Measurements from ENCODE around the gene ROR2. TPM values are rescaled to one million over a fixed set of nuclear protein-coding genes. Genes with fewer than 3 reads are reported as not detected.

ROR2 gene
- total RNA-seq, 1 experiment from 2014 or later: 5.9 TPM

- H3K36me3 ChIP-seq (ENCODE audit: control insufficient read depth, insufficient read depth, low read length): no peaks in the 10 kb centered on the region
- peaks cover 4% of the 10 kb centered on the region; the same call in 1 of the 2 replicates for H3K4me1 ChIP-seq (ENCODE audit: control insufficient read depth, insufficient read depth, low read length)
- CTCF ChIA-PET: interaction anchor here (0.6 kb wide), 1 partner anchor 230 kb away, joined by 3 read pairs; no protein-coding TSS in a partner anchor
- no peaks in the 10 kb centered on the region for H3K27me3 ChIP-seq (ENCODE audit: control insufficient read depth, insufficient read depth, low read length)
- POLR2A ChIA-PET: no interaction called here
- DNase-seq (ENCODE audit: low read depth, low spot score): no peak
- no peak overlapping the region for H3K4me3 ChIP-seq (ENCODE audit: low read depth in 2 of 2, low read length in 2 of 2)
- no peak for ATAC-seq
- no peak for TF ChIP-seq SIN3A (IDR thresholded peaks at IDR 0.05; ENCODE audit: borderline replicate concordance, insufficient read depth, low read depth, low read length)
- no peak for TF ChIP-seq CTCF (IDR thresholded peaks at IDR 0.05)
- H3K27ac ChIP-seq (ENCODE audit: low read length): no peak overlapping the region
- intact Hi-C loops (cut with micrococcal nuclease; ENCODE audit: unreplicated experiment) (no loop called here), in situ Hi-C loops (cut with HindIII; ENCODE audit: low pct_unique_long_range_greater_than_20kb, low sequenced_read_pairs) (no loop called here)
- no TSS peak for BruUV-seq (replicated peaks)
- no peaks in the 10 kb centered on the region for H3K9me3 ChIP-seq (ENCODE audit: control insufficient read depth, insufficient read depth, low read depth, low read length)
These were observed 49.8 kb downstream of the ROR2 start for GRCh38 chr9:91900055-91900796.

- no peaks in the 10 kb centered on the region for H3K9me3 ChIP-seq (ENCODE audit: control insufficient read depth, insufficient read depth, low read depth, low read length)
- DNase-seq (ENCODE audit: low read depth, low spot score) (no peak), ATAC-seq (no peak)
- no peak overlapping the region for H3K4me3 ChIP-seq (ENCODE audit: low read depth in 2 of 2, low read length in 2 of 2)
- no peaks in the 10 kb centered on the region for H3K36me3 ChIP-seq (ENCODE audit: control insufficient read depth, insufficient read depth, low read length)
- no peak overlapping the region for H3K27ac ChIP-seq (ENCODE audit: low read length)
- H3K4me1 ChIP-seq (ENCODE audit: control insufficient read depth, insufficient read depth, low read length): peaks cover 4% of the 10 kb centered on the region; the same call in 1 of the 2 replicates
- ChIA-PET CTCF (no interaction called here), POLR2A (no interaction called here)
- intact Hi-C loops (cut with micrococcal nuclease; ENCODE audit: unreplicated experiment) (no loop called here), in situ Hi-C loops (cut with HindIII; ENCODE audit: low pct_unique_long_range_greater_than_20kb, low sequenced_read_pairs) (no loop called here)
- BruUV-seq (replicated peaks): no TSS peak
- TF ChIP-seq POLR2AphosphoS5 (IDR thresholded peaks at IDR 0.05; ENCODE audit: low read depth, low read length): no peak
- no peak for TF ChIP-seq SIN3A (IDR thresholded peaks at IDR 0.05; ENCODE audit: borderline replicate concordance, insufficient read depth, low read depth, low read length)
- TF ChIP-seq TCF7L2 (IDR thresholded peaks at IDR 0.05; ENCODE audit: low read depth, low read length): no peak
- no peak for TF ChIP-seq CTCF (IDR thresholded peaks at IDR 0.05)
- no peak for TF ChIP-seq REST (IDR thresholded peaks at IDR 0.05; ENCODE audit: insufficient read depth in 1 of 2, low read depth in 2 of 2, low read length in 1 of 2)
- H3K27me3 ChIP-seq (ENCODE audit: control insufficient read depth, insufficient read depth, low read length): no peaks in the 10 kb centered on the region
These were observed 50.4 kb downstream of the ROR2 start for GRCh38 chr9:91899594-91899993.

Data from Panc1 (cell line).